Measurements from ENCODE around the gene PCDHGB1.

- no peak for TF ChIP-seq EZH2 (IDR thresholded peaks at IDR 0.05; ENCODE audit: insufficient read depth, poor library complexity, severe bottlenecking)
- no peak for TF ChIP-seq EZH2phosphoT487 (IDR thresholded peaks at IDR 0.05; ENCODE audit: insufficient read depth, low read depth)
These were observed 1.7 kb downstream of the PCDHGB1 start for GRCh38 chr5:141351591-141351990.
